GM12878 (cell line): ENCODE results near the gene TMEM150A. TPM values are rescaled to one million over a fixed set of nuclear protein-coding genes. Genes with fewer than 3 reads are reported as not detected.

Experiments
- ATAC-seq: fragments of 200-7000 bp; cut with Tn5 transposase; 3 replicates; pipeline ENCODE4 v1.9.1; 2020; ENCODE audit warnings: mild to moderate bottlenecking, moderate library complexity
- BruUV-seq: library from RNA; stranded (reverse); fragments of 400-500 nt; replicated peaks from 2 replicates; lab custom pipeline; 2021; lab: Mats Ljungman, UMichigan
- CTCF ChIA-PET: fragments of 300-600 bp; sonication (Branson Sonifier 250); formaldehyde crosslinking; extraction: SDS; loops from one replicate; lab custom pipeline; 2021; ENCODE audit warnings: inconsistent platforms; lab: Yijun Ruan, JAX
- POLR2A ChIA-PET: fragments of 350-600 bp; formaldehyde crosslinking; extraction: SDS; loops from one replicate; lab custom pipeline; 2021; ENCODE audit warnings: inconsistent platforms; lab: Charles Lee
- RAD21 ChIA-PET: fragments of 300-600 bp; sonication (Branson Sonifier 250); formaldehyde crosslinking; loops from one replicate; lab custom pipeline; 2023; ENCODE audit warnings: antibody characterized with exemption; ENCODE audit not compliant: unreplicated experiment; lab: Charles Lee
- SMC1A ChIA-PET: fragments of 300-600 bp; sonication (Branson Sonifier 250); formaldehyde crosslinking; loops from one replicate; lab custom pipeline; 2023; ENCODE audit not compliant: unreplicated experiment, uncharacterized antibody; lab: Charles Lee
- DNase-seq: peaks from one replicate; pipeline ENCODE4 v3.0.0-alpha.2; 2011; ENCODE audit warnings: low read depth, low spot score
- FAIRE-seq: peaks from 3 replicates; lab custom pipeline; 2011; peaks lifted over from hg19 to GRCh38; lab: Jason Lieb, UNC
- H2AFZ ChIP-seq: 2 replicates; pipeline ENCODE4 v1.6.0; 2011; ENCODE audit warnings: low read depth, low read length, control low read depth; ENCODE audit not compliant: control insufficient read depth
- H3K27ac ChIP-seq: 2 replicates; pipeline ENCODE4 v1.5.1; 2011; ENCODE audit warnings: control low read depth; ENCODE audit not compliant: control insufficient read depth, insufficient read depth
- H3K27me3 ChIP-seq, 2 experiments: replicated peaks in 1 of 2; 2 replicates each; pipeline versions ENCODE4 v1.6.0 to v1.6.1; 2011; ENCODE audit warnings: low read length in 1 of 2; ENCODE audit not compliant: control insufficient read depth in 2 of 2, insufficient read depth in 2 of 2
- H3K36me3 ChIP-seq, 2 experiments: 2 replicates each; pipeline ENCODE4 v1.5.1; 2011; ENCODE audit warnings: low read length in 1 of 2; ENCODE audit not compliant: control insufficient read depth in 2 of 2, insufficient read depth in 2 of 2
- H3K4me1 ChIP-seq: 2 replicates; pipeline ENCODE4 v1.6.1; 2011; ENCODE audit warnings: mild to moderate bottlenecking, low read length, moderate library complexity, mixed read lengths; ENCODE audit not compliant: control insufficient read depth, insufficient read depth
- H3K4me2 ChIP-seq: 2 replicates; pipeline ENCODE4 v1.6.0; 2011; ENCODE audit warnings: control low read depth; ENCODE audit not compliant: control insufficient read depth, insufficient read depth
- H3K4me3 ChIP-seq: fragments of 200-600 bp; sonication (generic); 2 replicates; pipeline ENCODE4 v1.5.1; 2016
- H3K79me2 ChIP-seq: 2 replicates; pipeline ENCODE4 v1.6.0; 2011; ENCODE audit warnings: low read length; ENCODE audit not compliant: control insufficient read depth, insufficient read depth
- H3K9ac ChIP-seq: 2 replicates; pipeline ENCODE4 v1.8.0; 2011; ENCODE audit warnings: low read length, control low read depth, mixed read lengths; ENCODE audit not compliant: control insufficient read depth, insufficient read depth
- H3K9me3 ChIP-seq: replicated peaks from 3 replicates; pipeline ENCODE4 v1.5.1; 2011; ENCODE audit warnings: mild to moderate bottlenecking, low read length; ENCODE audit not compliant: control insufficient read depth, insufficient read depth
- H4K20me1 ChIP-seq: 2 replicates; pipeline ENCODE4 v1.6.0; 2011; ENCODE audit not compliant: control insufficient read depth, insufficient read depth
- EED ChIP-seq: sonication (generic); IDR thresholded peaks from 2 replicates; pipeline ENCODE4 v1.6.1; 2016; ENCODE audit warnings: antibody characterized with exemption, low read depth
- EP300 ChIP-seq, 2 experiments: fragments of 150-350 bp in 1 of 2; IDR thresholded peaks; 2 replicates each; pipeline ENCODE4 v1.6.1; 2011 to 2012; ENCODE audit warnings: low read depth in 2 of 2, low read length in 2 of 2, borderline replicate concordance in 1 of 2, improper control_type of control experiment in 1 of 2, inconsistent platforms in 1 of 2; ENCODE audit not compliant: control insufficient read depth in 1 of 2
- ETV6 ChIP-seq, 2 experiments: fragments of 450-650 bp in 1 of 2; IDR thresholded peaks in 1 of 2; conservative IDR thresholded peaks in 1 of 2; 2 replicates each; pipeline ENCODE4 v1.6.1; 2014; ENCODE audit warnings: antibody characterized with exemption in 1 of 2, borderline replicate concordance in 1 of 2, low read depth in 1 of 2, mild to moderate bottlenecking in 1 of 2, moderate library complexity in 1 of 2
- FOXK2 ChIP-seq: fragments of 450-650 bp; IDR thresholded peaks from 2 replicates; pipeline ENCODE4 v1.6.1; 2017; ENCODE audit warnings: mild to moderate bottlenecking, moderate library complexity
- FOXM1 ChIP-seq: IDR thresholded peaks from 2 replicates; pipeline ENCODE4 v1.6.1; 2012; ENCODE audit warnings: low read depth, mild to moderate bottlenecking, inconsistent platforms, low read length, moderate library complexity
- GABPA ChIP-seq: IDR thresholded peaks from 2 replicates; pipeline ENCODE4 v1.6.1; 2014; ENCODE audit warnings: antibody characterized with exemption, low read depth, mild to moderate bottlenecking, inconsistent platforms
- IRF4 ChIP-seq: IDR thresholded peaks from 2 replicates; pipeline ENCODE4 v1.6.1; 2011; ENCODE audit warnings: low read depth, low read length
- JUNB ChIP-seq: IDR thresholded peaks from 2 replicates; pipeline ENCODE4 v1.6.1; 2016; ENCODE audit warnings: antibody characterized with exemption, mild to moderate bottlenecking
- NFXL1 ChIP-seq: fragments of 450-650 bp; IDR thresholded peaks from 2 replicates; pipeline ENCODE4 v1.6.1; 2017; ENCODE audit warnings: antibody characterized with exemption, mild to moderate bottlenecking, borderline replicate concordance
- NR2C1 ChIP-seq: fragments of 450-650 bp; IDR thresholded peaks from 2 replicates; pipeline ENCODE4 v1.6.1; 2017; ENCODE audit warnings: antibody characterized with exemption, mild to moderate bottlenecking, moderate library complexity
- NR2C2 ChIP-seq: IDR thresholded peaks from 2 replicates; pipeline ENCODE4 v1.6.1; 2011; ENCODE audit warnings: borderline replicate concordance, low read depth; ENCODE audit not compliant: control insufficient read depth, insufficient read length
- POLR2AphosphoS5 ChIP-seq: IDR thresholded peaks from 2 replicates; pipeline ENCODE4 v1.6.1; 2011; ENCODE audit warnings: mild to moderate bottlenecking, low read length, inconsistent platforms
- ZZZ3 ChIP-seq: IDR thresholded peaks from 2 replicates; pipeline ENCODE4 v1.6.1; 2011; ENCODE audit warnings: low read depth; ENCODE audit not compliant: control insufficient read depth, insufficient read length
- WGBS: methylation state at CpG from one replicate; pipeline ENCODE4 v1.1.6; 2016; ENCODE audit warnings: low lambda C conversion rate; ENCODE audit not compliant: insufficient replicate concordance, insufficient coverage; ENCODE audit errors: missing lambda C conversion rate; 5-methylcytosine and 5-hydroxymethylcytosine counted together
- in situ Hi-C: fragments of 300-500 bp; cut with MboI; formaldehyde crosslinking; loops from 9 replicates; pipeline ENCODE4 v1.14.3; 2018; ENCODE audit warnings: mixed read lengths
- intact Hi-C: fragments of 100-400 bp; cut with micrococcal nuclease; formaldehyde crosslinking; loops from one replicate; pipeline ENCODE4 v1.14.2; 2022; ENCODE audit not compliant: unreplicated experiment
- polyA plus RNA-seq, 11 experiments: library from polyadenylated mRNA; depleted of rRNA in 4 of 11; unstranded in 6 of 11; stranded (reverse) in 5 of 11; fragments of >200 nt; fragmentation: Nextera tagmentation in 4 of 11; fragmentation: Illumina TruSeq in 1 of 11; extraction: Ambion mirVana in 4 of 11; extraction: Trizol in 1 of 11; gene quantifications; 1 replicate in 1 of 11; 2 replicates in 10 of 11; pipeline versions ENCODE4 v1.2.1 to v1.2.3, GENCODE V29; 2011 to 2016; ENCODE audit warnings: inconsistent platforms in 2 of 11, missing spikeins in 2 of 11, low read depth in 1 of 11
- total RNA-seq, 4 experiments: library from RNA; depleted of rRNA in 3 of 4; stranded (reverse); fragments of >200 nt in 3 of 4; fragmentation: Illumina TruSeq in 1 of 4; extraction: Trizol in 1 of 4; gene quantifications; 2 replicates each; pipeline versions ENCODE4 v1.2.1 to v1.2.3, GENCODE V29; 2013 to 2021
- TF ChIP-seq, protein P1 (sequence below): fragments of 450-650 bp; formaldehyde crosslinking; IDR thresholded peaks from 2 replicates; pipeline ENCODE4 v1.4.0; 2022; ENCODE audit warnings: mild to moderate bottlenecking, moderate library complexity
- TF ChIP-seq, protein P2 (sequence below): IDR thresholded peaks from 2 replicates; pipeline ENCODE4 v1.6.1; 2011; ENCODE audit warnings: borderline replicate concordance, low read depth, mild to moderate bottlenecking, moderate library complexity, mixed read lengths, low read length; ENCODE audit not compliant: insufficient read depth; ENCODE audit errors: extremely low read length
- TF ChIP-seq, protein P3 (sequence below): IDR thresholded peaks from 2 replicates; pipeline ENCODE4 v1.6.1; 2012; ENCODE audit warnings: low read length, inconsistent platforms

The TMEM150A gene
- total and polyA plus RNA-seq, 10 of the 15 experiments (the other 5 are each of a cell fraction or from before 2014, with no cell fraction given) = 0.45 to 4.4 (median 2.6) TPM

DNA sequence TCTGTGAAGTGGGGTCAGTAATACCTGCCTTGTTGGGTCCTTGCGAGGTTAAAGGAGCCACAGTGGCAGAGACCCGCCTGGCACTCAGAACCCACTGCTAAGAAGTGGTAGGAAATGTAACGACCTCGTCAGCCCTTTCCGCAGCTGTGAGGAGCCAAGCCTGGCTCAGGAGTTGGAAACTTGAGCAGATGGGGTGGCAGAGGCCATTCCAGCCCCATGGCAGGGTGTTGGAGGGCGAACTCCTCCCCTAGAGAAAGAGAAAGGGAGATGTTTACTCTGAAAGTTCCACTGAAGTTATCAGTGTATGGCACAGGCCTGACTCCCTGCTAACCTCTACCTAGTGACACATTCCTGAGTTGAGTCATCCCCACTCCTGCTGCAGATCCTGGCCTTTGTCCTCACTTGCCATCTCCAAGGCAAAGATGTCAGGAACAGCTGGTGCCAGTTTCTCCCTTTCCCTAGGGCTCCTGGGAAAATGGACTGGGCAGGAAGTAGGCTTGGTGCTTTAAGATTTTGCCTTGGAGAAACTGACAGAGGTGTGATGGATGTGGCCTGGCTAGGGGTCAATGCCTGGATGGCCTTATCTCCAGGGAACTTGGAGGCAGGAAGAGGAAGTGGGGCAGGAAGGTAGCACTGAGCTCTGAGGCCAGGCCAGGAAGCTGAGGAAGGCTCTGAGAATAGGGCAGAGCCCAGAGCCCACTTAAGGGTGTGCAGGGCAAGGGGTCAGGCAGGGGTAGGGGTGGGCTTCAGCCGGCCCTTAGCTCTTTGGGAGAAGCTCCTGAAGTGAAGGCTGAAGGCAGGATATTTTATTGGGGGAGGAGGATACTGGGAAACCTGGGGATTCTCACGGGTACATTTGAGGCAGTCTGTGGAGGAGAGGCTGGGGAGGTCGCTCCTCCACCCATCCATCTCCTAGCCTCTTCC, 17.4 kb downstream of the TMEM150A start:
- DNase-seq (no peak), FAIRE-seq (peak; percentile 31), ATAC-seq (peak; percentile 49)
- CTCF ChIA-PET = no interaction called here
- in situ Hi-C loops = no loop called here
- Histone ChIP-seq H3K4me2 (peak overlapping the region; percentile 97), H3K79me2 (peaks cover 2% of the 10 kb centered on the region), H2AFZ (peak overlapping the region; percentile 11), H3K36me3 (peaks cover 0 to 6% of the 10 kb centered on the region in 2 experiments; a peak in 2 of 4 replicates), H3K4me1 (peaks cover 21% of the 10 kb centered on the region), H4K20me1 (no peaks in the 10 kb centered on the region), H3K4me3 (peak overlapping the region; percentile 72), H3K9ac (peak overlapping the region; percentile 56), H3K27me3 (no peaks in the 10 kb centered on the region), H3K9me3 (no peaks in the 10 kb centered on the region), H3K27ac (peak overlapping the region; percentile 64)
- intact Hi-C loops = no loop called here
- RAD21 ChIA-PET = no interaction called here
- no TSS peak for BruUV-seq
- POLR2A ChIA-PET = interaction anchor here (0.5 to 1.2 kb wide), 3 partner anchors 10 to 1163 kb away, joined by 3 to 5 read pairs (median 4); partner anchors contain the start of gene RNF181
- SMC1A ChIA-PET = no interaction called here
- 24% methylated on average over 9 of the region's 9 CpGs for WGBS
- TF ChIP-seq EED = peak; percentile 71
- TF ChIP-seq FOXK2 = peak; percentile 7; the same call in 1 of the 2 replicates
- TF ChIP-seq GABPA = no peak
- TF ChIP-seq EP300 (IDR thresholded peaks at IDR 0.05; ENCODE audit: borderline replicate concordance in 1 of 2, control insufficient read depth in 1 of 2, low read depth in 2 of 2, low read length in 2 of 2) = no peak
- TF ChIP-seq NFXL1 = no peak
- TF ChIP-seq, protein P1, sequence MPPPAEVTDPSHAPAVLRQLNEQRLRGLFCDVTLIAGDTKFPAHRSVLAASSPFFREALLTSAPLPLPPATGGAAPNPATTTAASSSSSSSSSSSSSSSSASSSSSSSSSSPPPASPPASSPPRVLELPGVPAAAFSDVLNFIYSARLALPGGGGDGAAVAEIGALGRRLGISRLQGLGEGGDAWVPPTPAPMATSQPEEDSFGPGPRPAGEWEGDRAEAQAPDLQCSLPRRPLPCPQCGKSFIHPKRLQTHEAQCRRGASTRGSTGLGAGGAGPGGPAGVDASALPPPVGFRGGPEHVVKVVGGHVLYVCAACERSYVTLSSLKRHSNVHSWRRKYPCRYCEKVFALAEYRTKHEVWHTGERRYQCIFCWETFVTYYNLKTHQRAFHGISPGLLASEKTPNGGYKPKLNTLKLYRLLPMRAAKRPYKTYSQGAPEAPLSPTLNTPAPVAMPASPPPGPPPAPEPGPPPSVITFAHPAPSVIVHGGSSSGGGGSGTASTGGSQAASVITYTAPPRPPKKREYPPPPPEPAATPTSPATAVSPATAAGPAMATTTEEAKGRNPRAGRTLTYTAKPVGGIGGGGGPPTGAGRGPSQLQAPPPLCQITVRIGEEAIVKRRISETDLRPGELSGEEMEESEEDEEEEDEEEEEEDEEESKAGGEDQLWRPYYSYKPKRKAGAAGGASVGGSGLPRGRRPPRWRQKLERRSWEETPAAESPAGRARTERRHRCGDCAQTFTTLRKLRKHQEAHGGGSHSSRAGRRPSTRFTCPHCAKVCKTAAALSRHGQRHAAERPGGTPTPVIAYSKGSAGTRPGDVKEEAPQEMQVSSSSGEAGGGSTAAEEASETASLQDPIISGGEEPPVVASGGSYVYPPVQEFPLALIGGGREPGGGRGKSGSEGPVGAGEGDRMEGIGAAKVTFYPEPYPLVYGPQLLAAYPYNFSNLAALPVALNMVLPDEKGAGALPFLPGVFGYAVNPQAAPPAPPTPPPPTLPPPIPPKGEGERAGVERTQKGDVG (CRISPR knock-in tag) = no peak
- TF ChIP-seq, protein P2, sequence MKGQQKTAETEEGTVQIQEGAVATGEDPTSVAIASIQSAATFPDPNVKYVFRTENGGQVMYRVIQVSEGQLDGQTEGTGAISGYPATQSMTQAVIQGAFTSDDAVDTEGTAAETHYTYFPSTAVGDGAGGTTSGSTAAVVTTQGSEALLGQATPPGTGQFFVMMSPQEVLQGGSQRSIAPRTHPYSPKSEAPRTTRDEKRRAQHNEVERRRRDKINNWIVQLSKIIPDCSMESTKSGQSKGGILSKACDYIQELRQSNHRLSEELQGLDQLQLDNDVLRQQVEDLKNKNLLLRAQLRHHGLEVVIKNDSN = no peak
- peak; percentile 76 for TF ChIP-seq IRF4
- peak in 1 of 2 experiments; percentile 46; a peak in 2 of 4 replicates for TF ChIP-seq ETV6 (conservative IDR thresholded peaks at IDR 0.05 in 1 of 2, IDR thresholded peaks at IDR 0.05 in 1 of 2; ENCODE audit: borderline replicate concordance in 1 of 2, low read depth in 1 of 2)
- TF ChIP-seq NR2C2 = no peak
- no peak for TF ChIP-seq NR2C1
- TF ChIP-seq, protein P3, sequence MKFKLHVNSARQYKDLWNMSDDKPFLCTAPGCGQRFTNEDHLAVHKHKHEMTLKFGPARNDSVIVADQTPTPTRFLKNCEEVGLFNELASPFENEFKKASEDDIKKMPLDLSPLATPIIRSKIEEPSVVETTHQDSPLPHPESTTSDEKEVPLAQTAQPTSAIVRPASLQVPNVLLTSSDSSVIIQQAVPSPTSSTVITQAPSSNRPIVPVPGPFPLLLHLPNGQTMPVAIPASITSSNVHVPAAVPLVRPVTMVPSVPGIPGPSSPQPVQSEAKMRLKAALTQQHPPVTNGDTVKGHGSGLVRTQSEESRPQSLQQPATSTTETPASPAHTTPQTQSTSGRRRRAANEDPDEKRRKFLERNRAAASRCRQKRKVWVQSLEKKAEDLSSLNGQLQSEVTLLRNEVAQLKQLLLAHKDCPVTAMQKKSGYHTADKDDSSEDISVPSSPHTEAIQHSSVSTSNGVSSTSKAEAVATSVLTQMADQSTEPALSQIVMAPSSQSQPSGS = no peak
- TF ChIP-seq JUNB = peak; percentile 35; the same call in 1 of the 2 replicates
- TF ChIP-seq FOXM1 = no peak
- no peak for TF ChIP-seq POLR2AphosphoS5
- no peak for TF ChIP-seq ZZZ3
